Mucosa of stomach (tissue), 1 donor: ENCODE data around the gene GSTT2B.
"Not testable (repeated sequence)": the region's sequence is repeated elsewhere in the genome, so short reads cannot be mapped to it uniquely, and the experiment has no call there.

Experiments used
- H3K27me3 ChIP-seq: one replicate; pipeline ENCODE4 v1.7.0; 2013; ENCODE audit warnings: mild to moderate bottlenecking, low read length; ENCODE audit not compliant: control insufficient read depth, insufficient read depth
- H3K36me3 ChIP-seq: one replicate; pipeline ENCODE4 v1.7.0; 2013; ENCODE audit warnings: low read length; ENCODE audit not compliant: control insufficient read depth, insufficient read depth
- H3K4me1 ChIP-seq: one replicate; pipeline ENCODE4 v1.7.0; 2013; ENCODE audit warnings: mild to moderate bottlenecking, low read length; ENCODE audit not compliant: control insufficient read depth, insufficient read depth
- H3K4me3 ChIP-seq: one replicate; pipeline ENCODE4 v1.7.0; 2013; ENCODE audit warnings: low read length
- H3K9ac ChIP-seq: one replicate; pipeline ENCODE4 v1.7.0; 2013; ENCODE audit warnings: mild to moderate bottlenecking, low read length, moderate library complexity
- H3K9me3 ChIP-seq: one replicate; pipeline ENCODE4 v1.7.0; 2013; ENCODE audit warnings: mild to moderate bottlenecking, low read length, moderate library complexity; ENCODE audit not compliant: control insufficient read depth
- donor health status: Pancreatic carcinoma.

Gene GSTT2B

GRCh38 chr22:23961084-23961771 is at the start of gene GSTT2B:
GSTT2B (minus strand) TSS chr22:23961195; CDS start chr22:23961131, 64 bp downstream.
- not testable (repeated sequence) for H3K4me3 ChIP-seq, H3K27me3 ChIP-seq, H3K9ac ChIP-seq, H3K36me3 ChIP-seq, H3K9me3 ChIP-seq, H3K4me1 ChIP-seq

- H3K27me3 ChIP-seq = no peaks in the 10 kb centered on the region
- no peaks in the 10 kb centered on the region for H3K9me3 ChIP-seq
- no peak overlapping the region for H3K4me3 ChIP-seq
- no peak overlapping the region for H3K9ac ChIP-seq
- H3K36me3 ChIP-seq = no peaks in the 10 kb centered on the region
- H3K4me1 ChIP-seq = peaks cover 36% of the 10 kb centered on the region
Measured at GRCh38 chr22:24010018-24010391, 49.0 kb upstream of the GSTT2B start.

- Histone ChIP-seq H3K4me1 (peaks cover 36% of the 10 kb centered on the region), H3K9ac (no peak overlapping the region), H3K36me3 (no peaks in the 10 kb centered on the region), H3K27me3 (no peaks in the 10 kb centered on the region), H3K4me3 (no peak overlapping the region), H3K9me3 (no peaks in the 10 kb centered on the region)
Measured at GRCh38 chr22:24009227-24010017, 48.4 kb upstream of the GSTT2B start.

- Histone ChIP-seq H3K9ac (no peak overlapping the region), H3K9me3 (no peaks in the 10 kb centered on the region), H3K36me3 (no peaks in the 10 kb centered on the region), H3K4me3 (no peak overlapping the region), H3K27me3 (no peaks in the 10 kb centered on the region), H3K4me1 (peaks cover 36% of the 10 kb centered on the region)
Measured at GRCh38 chr22:24008381-24009226, 47.6 kb upstream of the GSTT2B start.

GRCh38 chr22:24008022-24008283 is 47.0 kb upstream of the GSTT2B start:
- peaks cover 36% of the 10 kb centered on the region for H3K4me1 ChIP-seq
- H3K4me3 ChIP-seq = no peak overlapping the region
- no peak overlapping the region for H3K9ac ChIP-seq
- no peaks in the 10 kb centered on the region for H3K27me3 ChIP-seq
- no peaks in the 10 kb centered on the region for H3K36me3 ChIP-seq
- no peaks in the 10 kb centered on the region for H3K9me3 ChIP-seq

GRCh38 chr22:24007253-24008021 is 46.4 kb upstream of the GSTT2B start:
- Histone ChIP-seq H3K9ac (no peak overlapping the region), H3K4me1 (peaks cover 36% of the 10 kb centered on the region), H3K36me3 (no peaks in the 10 kb centered on the region), H3K4me3 (no peak overlapping the region), H3K27me3 (no peaks in the 10 kb centered on the region), H3K9me3 (no peaks in the 10 kb centered on the region)

- Histone ChIP-seq H3K9ac (no peak overlapping the region), H3K4me3 (no peak overlapping the region), H3K9me3 (no peaks in the 10 kb centered on the region), H3K4me1 (peaks cover 36% of the 10 kb centered on the region), H3K27me3 (no peaks in the 10 kb centered on the region), H3K36me3 (no peaks in the 10 kb centered on the region)
Measured at GRCh38 chr22:24006914-24007214, 45.9 kb upstream of the GSTT2B start.

- H3K4me3 ChIP-seq = no peak overlapping the region
- H3K27me3 ChIP-seq = no peaks in the 10 kb centered on the region
- H3K36me3 ChIP-seq = no peaks in the 10 kb centered on the region
- no peak overlapping the region for H3K9ac ChIP-seq
- H3K9me3 ChIP-seq = no peaks in the 10 kb centered on the region
- peaks cover 36% of the 10 kb centered on the region for H3K4me1 ChIP-seq
Measured at GRCh38 chr22:24006207-24006913, 45.4 kb upstream of the GSTT2B start.

- Histone ChIP-seq H3K27me3 (no peaks in the 10 kb centered on the region), H3K9me3 (no peaks in the 10 kb centered on the region), H3K4me3 (no peak within 1 kb of the TSS), H3K4me1 (peaks cover 36% of the 10 kb centered on the region), H3K36me3 (no peaks in the 10 kb centered on the region), H3K9ac (peak within 1 kb of the TSS; percentile 29)
Measured at GRCh38 chr22:24005201-24005600, 44.2 kb upstream of the GSTT2B start, which contains the start of gene GSTT4. GSTT4 (minus strand) TSS chr22:24005453; CDS start chr22:24005356, 97 bp downstream.

GRCh38 chr22:24003887-24004286 is 42.9 kb upstream of the GSTT2B start:
- H3K9ac ChIP-seq = no peak overlapping the region

GRCh38 chr22:24002851-24003250 is 41.9 kb upstream of the GSTT2B start:
- H3K36me3 ChIP-seq = no peaks in the 10 kb centered on the region
- H3K27me3 ChIP-seq = no peaks in the 10 kb centered on the region

More at GRCh38 chr22:24003887-24004286, 42.9 kb upstream of the GSTT2B start:
- peaks cover 26% of the 10 kb centered on the region for H3K4me1 ChIP-seq
- H3K9me3 ChIP-seq = no peaks in the 10 kb centered on the region
- H3K4me3 ChIP-seq = no peak overlapping the region
- no peaks in the 10 kb centered on the region for H3K36me3 ChIP-seq
- no peaks in the 10 kb centered on the region for H3K27me3 ChIP-seq

More at GRCh38 chr22:24002851-24003250, 41.9 kb upstream of the GSTT2B start:
- H3K9me3 ChIP-seq = no peaks in the 10 kb centered on the region
- no peak overlapping the region for H3K4me3 ChIP-seq
- H3K9ac ChIP-seq = no peak overlapping the region
- H3K4me1 ChIP-seq = peaks cover 16% of the 10 kb centered on the region
